Activated naive CD8-positive, alpha-beta T cell treated with anti-CD3 and anti-CD28 coated beads, Interleukin-2, amount 10 ng/mL, durations not matched to agents 7 days and 5 days (primary cell): ENCODE measurements around the gene IL11RA. TPM values are rescaled to one million over a fixed set of nuclear protein-coding genes. Genes with fewer than 3 reads are reported as not detected.

ENCODE experiments used
- ATAC-seq: fragments of 150-1000 bp; cut with Tn5 transposase; one replicate; pipeline ENCODE4 v1.10.0; 2021; ENCODE audit warnings: low read depth, moderate library complexity
- POLR2A ChIA-PET: fragments of 350-600 bp; sonication (Branson Sonifier 250); formaldehyde crosslinking; loops from one replicate; lab custom pipeline; 2021; ENCODE audit warnings: antibody characterized with exemption; lab: Charles Lee
- DNase-seq: peaks from one replicate; pipeline ENCODE4 v3.0.0; 2021
- H3K27ac Mint-ChIP-seq: one replicate; pipeline ENCODE4 v1.8.0; 2022; ENCODE audit warnings: mild to moderate bottlenecking, mixed read lengths
- H3K27me3 Mint-ChIP-seq: one replicate; pipeline ENCODE4 v1.8.0; 2022; ENCODE audit warnings: mild to moderate bottlenecking, moderate library complexity, mixed read lengths
- H3K36me3 Mint-ChIP-seq: one replicate; pipeline ENCODE4 v1.8.0; 2021; ENCODE audit warnings: mild to moderate bottlenecking, mixed read lengths
- H3K4me1 Mint-ChIP-seq: one replicate; pipeline ENCODE4 v1.8.0; 2021; ENCODE audit warnings: mixed read lengths
- H3K4me3 Mint-ChIP-seq: one replicate; pipeline ENCODE4 v1.8.0; 2022; ENCODE audit warnings: mild to moderate bottlenecking, moderate library complexity, mixed read lengths
- H3K9me3 Mint-ChIP-seq: one replicate; pipeline ENCODE4 v1.8.0; 2021; ENCODE audit warnings: mixed read lengths
- total RNA-seq, 2 experiments: library from RNA; stranded (reverse); gene quantifications; one replicate each; pipeline ENCODE4 v1.2.3, GENCODE V29; 2021

The IL11RA gene
- total RNA-seq = 10 to 100 TPM; 77.0 to 79.1 TPM

DNA sequence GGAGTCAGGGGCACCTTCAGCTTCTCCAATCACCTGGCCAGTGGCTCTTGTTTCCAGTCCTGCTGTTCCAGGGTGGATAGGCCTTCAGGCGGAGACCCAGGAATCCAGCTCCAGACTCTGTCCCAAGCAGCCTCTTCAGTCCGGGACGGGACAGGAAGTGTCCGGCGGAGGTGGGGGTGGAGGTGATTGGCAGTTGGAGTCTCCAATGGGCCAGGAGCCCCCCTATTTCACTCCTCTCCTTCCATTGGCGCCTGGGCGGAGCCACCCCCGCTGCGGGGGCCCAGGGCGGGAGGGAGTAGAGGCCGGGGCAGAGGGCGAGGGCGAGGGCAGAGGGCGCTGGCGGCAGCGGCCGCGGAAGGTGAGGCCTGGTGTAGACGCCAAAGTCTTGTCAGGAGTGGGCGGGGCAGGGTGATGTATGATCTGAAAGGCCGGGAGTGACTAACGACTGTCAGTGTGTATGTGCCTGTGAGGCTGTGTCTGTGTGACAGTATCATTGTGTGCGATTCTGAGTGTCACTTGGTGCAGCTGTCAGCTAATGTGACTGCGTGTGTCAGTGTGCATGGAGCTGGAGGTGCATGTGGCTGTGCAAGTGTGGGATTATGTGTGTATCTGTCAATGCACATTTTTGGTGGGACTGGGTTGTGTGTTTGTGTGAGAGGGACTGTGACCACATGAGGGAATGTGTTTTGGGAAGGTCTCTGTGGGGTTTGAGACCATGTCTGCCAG lies at the start of gene IL11RA:
IL11RA (plus strand) TSS at position 310 of the 726 bp plus-strand sequence. CDS start 3,033 bp downstream, outside the sequence.
- H3K27me3 Mint-ChIP-seq = no peaks in the 10 kb centered on the region
- ATAC-seq = peak; percentile 23
- H3K4me1 Mint-ChIP-seq = peaks cover 26% of the 10 kb centered on the region
- POLR2A ChIA-PET = interaction anchor here (1.1 to 1.8 kb wide), 3 partner anchors 10 to 14 kb away, joined by 4 to 9 read pairs (median 6); partner anchors contain the start of genes CCL27 and SIGMAR1
- H3K27ac Mint-ChIP-seq = peak within 1 kb of the TSS; percentile 25
- DNase-seq = no peak
- peaks cover 21% of the 10 kb centered on the region for H3K36me3 Mint-ChIP-seq
- H3K4me3 Mint-ChIP-seq = no peak within 1 kb of the TSS
- H3K9me3 Mint-ChIP-seq = no peaks in the 10 kb centered on the region

DNA sequence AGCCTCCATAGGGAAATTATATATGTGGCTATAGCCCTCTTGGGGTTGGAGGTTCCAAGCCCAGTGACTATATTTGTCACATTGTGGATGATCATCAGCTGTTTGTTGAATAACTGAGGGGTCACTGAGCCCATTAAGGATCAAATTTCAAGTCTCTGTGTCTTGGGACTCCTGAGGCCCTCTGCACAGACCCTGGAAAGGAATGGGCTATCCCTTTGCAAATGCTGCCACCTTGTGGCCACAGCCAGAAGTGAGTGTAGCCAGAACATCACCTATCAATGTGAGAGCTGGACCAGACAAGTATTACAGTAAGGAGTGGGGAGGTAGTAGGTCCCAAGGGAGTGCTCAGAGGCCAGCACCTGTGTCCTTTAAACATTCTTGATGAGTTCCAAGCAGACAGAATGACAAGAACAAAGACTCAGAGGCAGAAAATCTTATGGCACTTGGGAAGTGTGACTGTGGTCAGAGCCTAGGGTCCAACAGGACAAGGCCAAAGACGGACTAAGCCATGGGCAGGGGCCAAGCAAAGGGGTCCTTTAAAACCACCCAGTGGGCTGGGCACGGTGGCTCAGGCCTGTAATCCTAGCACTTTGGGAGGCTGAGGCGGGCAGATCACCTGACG lies 48.3 kb upstream of the IL11RA start:
- POLR2A ChIA-PET = no interaction called here
- Mint-ChIP-seq H3K9me3 (no peaks in the 10 kb centered on the region), H3K27me3 (peaks cover 4% of the 10 kb centered on the region), H3K36me3 (no peaks in the 10 kb centered on the region), H3K4me3 (no peak overlapping the region), H3K4me1 (no peaks in the 10 kb centered on the region), H3K27ac (no peak overlapping the region)
- ATAC-seq = peak; percentile 95
- peak; percentile 82 for DNase-seq

DNA sequence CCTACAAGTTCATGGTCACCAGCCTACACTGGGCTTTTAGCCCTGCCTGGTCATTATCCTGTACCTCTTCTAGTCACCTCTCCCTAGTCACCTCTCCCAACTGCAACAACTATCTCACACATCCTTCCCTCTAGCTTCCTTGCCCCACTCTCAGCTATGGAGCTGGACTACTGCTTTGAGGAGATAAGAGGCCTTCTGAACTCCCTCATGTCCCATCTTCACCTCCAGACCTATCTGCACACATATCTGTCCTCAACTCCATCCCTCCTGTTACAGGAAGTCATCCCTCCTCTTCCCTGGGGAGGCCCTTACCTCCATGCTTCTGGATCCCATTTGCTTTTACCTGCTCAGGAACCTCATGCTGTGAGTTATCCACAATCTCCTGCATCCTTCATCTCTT lies 45.8 kb upstream of the IL11RA start:
- no peak overlapping the region for H3K27ac Mint-ChIP-seq
- peaks cover 4% of the 10 kb centered on the region for H3K27me3 Mint-ChIP-seq
- peaks cover 2% of the 10 kb centered on the region for H3K4me1 Mint-ChIP-seq
- POLR2A ChIA-PET = no interaction called here
- H3K36me3 Mint-ChIP-seq = no peaks in the 10 kb centered on the region
- no peak for DNase-seq
- no peaks in the 10 kb centered on the region for H3K9me3 Mint-ChIP-seq
- H3K4me3 Mint-ChIP-seq = no peak overlapping the region
- ATAC-seq = no peak

DNA sequence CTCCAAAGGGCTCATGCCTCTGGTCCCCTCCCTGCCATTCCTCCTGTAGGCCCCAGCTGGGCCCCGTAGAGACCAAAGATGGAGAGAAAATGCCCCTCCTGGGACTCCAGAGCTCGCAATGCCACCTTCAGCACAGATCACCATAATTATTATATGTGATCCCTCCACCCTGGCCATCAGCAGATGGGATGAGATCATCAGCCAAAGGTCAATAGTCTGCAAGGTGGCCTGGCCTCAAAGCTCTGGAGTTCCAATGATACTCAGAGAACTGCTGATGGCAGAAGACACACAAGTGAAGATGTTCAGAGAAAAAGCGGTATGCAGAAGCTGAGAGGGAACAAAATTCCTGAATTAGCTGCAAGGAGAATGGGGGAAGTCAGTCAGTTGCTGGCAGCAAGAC lies 45.1 kb upstream of the IL11RA start:
- no peaks in the 10 kb centered on the region for H3K9me3 Mint-ChIP-seq
- peaks cover 4% of the 10 kb centered on the region for H3K27me3 Mint-ChIP-seq
- H3K4me1 Mint-ChIP-seq = peaks cover 4% of the 10 kb centered on the region
- no peak overlapping the region for H3K27ac Mint-ChIP-seq
- H3K36me3 Mint-ChIP-seq = no peaks in the 10 kb centered on the region
- POLR2A ChIA-PET = no interaction called here
- no peak overlapping the region for H3K4me3 Mint-ChIP-seq
- DNase-seq = no peak
- no peak for ATAC-seq

DNA sequence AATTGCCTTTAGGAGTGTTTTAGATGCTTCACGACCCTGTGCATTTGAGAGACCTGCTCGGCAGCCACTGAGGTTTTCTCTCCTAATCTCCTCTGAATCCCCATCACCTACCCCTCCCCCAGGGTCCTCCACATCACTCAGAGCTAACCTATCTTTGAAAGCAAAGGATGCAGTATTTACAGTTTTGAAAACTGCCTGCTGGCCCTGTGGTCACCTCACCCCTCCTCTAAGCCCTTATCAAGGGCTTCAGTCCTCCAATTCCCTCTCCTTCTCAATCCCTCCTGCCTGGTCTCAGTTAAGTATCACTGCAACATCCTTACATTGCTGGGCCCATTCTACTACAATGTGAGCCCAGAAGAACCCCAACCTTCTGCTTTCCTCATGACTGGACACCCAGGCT lies 44.7 kb upstream of the IL11RA start:
- DNase-seq (no peak), ATAC-seq (no peak)
- H3K27ac Mint-ChIP-seq = no peak overlapping the region
- no peaks in the 10 kb centered on the region for H3K9me3 Mint-ChIP-seq
- H3K4me3 Mint-ChIP-seq = no peak overlapping the region
- POLR2A ChIA-PET = no interaction called here
- no peaks in the 10 kb centered on the region for H3K36me3 Mint-ChIP-seq
- H3K4me1 Mint-ChIP-seq = peaks cover 6% of the 10 kb centered on the region
- H3K27me3 Mint-ChIP-seq = peaks cover 4% of the 10 kb centered on the region

DNA sequence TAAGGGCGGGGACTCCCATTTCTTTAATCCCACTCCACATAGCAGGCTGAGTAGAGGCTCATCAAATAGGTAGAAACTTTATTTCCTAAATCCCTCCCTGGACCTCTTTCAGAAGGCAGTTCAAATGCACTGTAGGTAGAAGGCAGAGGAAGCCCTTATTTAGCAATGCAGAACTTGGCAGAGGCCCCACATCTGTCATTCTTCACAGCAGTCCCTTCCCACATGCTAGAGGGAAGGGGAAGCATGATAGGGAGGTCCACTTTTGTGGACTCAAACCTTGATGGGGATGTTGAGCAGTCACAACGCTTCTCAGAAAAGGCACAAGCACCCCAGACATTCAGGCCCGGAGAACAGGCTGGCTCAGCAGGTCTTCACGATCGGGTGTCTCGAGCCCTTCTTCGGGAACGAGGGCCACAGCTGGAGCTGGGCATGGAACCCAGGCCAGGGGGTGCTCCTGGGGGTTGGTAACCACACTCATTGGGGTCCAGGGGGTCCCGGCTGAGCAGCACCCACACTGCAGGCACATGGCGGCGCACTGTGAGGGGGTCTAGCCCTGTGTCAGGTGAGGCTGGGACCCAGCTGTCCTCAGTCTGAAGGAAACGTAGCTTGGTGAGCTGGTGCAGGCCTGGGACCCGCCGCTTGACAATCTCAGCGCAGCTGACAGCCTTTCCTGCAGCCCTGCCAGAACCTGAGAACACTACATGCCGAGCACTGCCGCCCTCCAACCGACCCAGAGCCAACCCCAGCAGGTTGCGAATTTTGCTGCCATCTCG lies 41.4 kb upstream of the IL11RA start:
- Mint-ChIP-seq H3K4me3 (peak overlapping the region; percentile 94), H3K27ac (peak overlapping the region; percentile 92), H3K9me3 (no peaks in the 10 kb centered on the region), H3K36me3 (no peaks in the 10 kb centered on the region), H3K27me3 (no peaks in the 10 kb centered on the region), H3K4me1 (peaks cover 14% of the 10 kb centered on the region)
- DNase-seq (no peak), ATAC-seq (no peak)
- POLR2A ChIA-PET = interaction anchor here (3.2 to 8.0 kb wide), 2 partner anchors 10 to 25 kb away, joined by 20 to 75 read pairs; partner anchors contain the start of genes DCTN3 and SIGMAR1

DNA sequence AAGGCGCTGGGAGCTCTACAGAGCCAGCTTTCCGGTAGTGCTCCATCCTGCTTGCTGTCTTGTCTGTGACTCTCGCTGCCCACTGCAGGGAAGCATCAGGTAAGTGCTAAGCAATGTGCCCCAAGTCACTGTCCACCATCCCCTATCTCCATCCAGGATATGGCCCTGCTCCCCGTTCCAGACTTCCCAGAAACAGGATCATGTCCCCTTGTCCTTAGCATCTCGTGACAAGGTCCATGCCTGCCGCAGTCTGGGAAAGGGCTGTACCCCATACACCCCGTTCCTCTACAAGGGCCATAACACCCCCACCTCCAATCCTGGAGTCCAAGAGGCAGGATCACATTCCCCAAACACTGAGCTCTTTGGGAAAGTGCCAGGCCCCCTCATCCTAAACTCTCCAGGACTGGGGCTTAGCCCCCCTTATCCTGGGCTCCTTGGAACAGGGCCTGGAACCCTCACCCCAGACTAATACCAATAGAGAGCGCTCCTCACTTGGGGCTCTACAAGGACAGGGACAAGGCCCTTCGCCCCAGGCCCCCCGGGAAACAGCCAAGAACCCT lies 40.7 kb upstream of the IL11RA start:
- H3K27ac Mint-ChIP-seq = peak overlapping the region; percentile 92
- POLR2A ChIA-PET = interaction anchor here (1.2 to 8.0 kb wide), 5 partner anchors 9 to 153 kb away, joined by 3 to 75 read pairs (median 4); partner anchors contain the start of genes DCTN3, DNAI1, FAM219A and SIGMAR1
- H3K4me1 Mint-ChIP-seq = peaks cover 14% of the 10 kb centered on the region
- H3K36me3 Mint-ChIP-seq = peaks cover 2% of the 10 kb centered on the region
- H3K9me3 Mint-ChIP-seq = no peaks in the 10 kb centered on the region
- peak overlapping the region; percentile 94 for H3K4me3 Mint-ChIP-seq
- H3K27me3 Mint-ChIP-seq = no peaks in the 10 kb centered on the region
- DNase-seq (no peak), ATAC-seq (peak; percentile 7)

DNA sequence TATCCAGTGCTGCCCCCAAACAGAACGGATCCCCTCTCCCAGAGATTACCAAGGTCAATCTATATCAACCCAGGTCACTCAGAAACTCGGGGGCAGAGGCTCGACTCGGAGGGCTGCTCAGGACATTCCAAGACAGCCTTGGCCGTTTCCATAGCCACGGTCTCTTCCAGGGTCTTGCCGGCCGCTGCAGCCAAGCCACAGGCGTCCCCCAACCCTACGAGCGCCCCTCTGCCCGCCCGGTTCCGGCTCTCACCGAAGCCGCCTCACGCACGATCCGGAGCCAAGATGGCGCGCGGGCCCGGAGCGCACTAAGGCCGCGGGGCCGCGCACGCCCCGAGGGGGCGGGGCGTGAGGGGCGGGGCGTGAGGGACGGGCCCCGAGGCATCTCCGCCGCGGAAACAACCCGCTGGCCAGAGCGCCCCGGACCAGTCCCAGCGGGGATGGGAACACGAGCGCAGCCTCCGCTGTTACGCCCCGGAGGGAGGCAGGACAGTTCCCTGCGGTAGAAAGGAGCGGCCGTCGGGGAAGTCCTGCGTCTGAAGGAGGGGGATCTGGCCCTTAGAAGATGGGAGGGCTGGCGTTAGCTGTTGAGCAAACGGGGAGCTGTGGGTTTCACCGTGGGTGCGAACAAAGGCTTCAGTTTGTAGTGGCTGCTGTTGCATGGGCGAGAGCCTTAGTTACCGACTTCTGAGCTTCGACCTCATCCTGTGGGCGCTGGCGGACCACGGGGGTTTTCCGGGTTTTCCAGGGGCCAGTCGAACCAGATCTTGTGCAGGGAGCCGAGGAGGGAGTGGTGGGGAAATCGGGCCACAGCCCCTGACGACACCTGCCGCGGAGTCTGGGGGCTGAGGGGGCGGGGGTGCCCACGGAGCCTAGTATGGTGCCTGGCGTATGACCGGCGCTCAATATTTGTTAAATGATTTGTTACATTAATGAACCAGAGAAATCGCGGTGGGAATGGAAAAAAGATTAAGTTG lies 39.9 kb upstream of the IL11RA start, which contains the start of gene RPP25L:
RPP25L (minus strand) TSS at position 287 of the 977 bp plus-strand sequence. CDS start 801 bp downstream, outside the sequence.
- Mint-ChIP-seq H3K36me3 (peaks cover 8% of the 10 kb centered on the region), H3K4me3 (peak within 1 kb of the TSS; percentile 94), H3K27me3 (no peaks in the 10 kb centered on the region), H3K9me3 (no peaks in the 10 kb centered on the region), H3K4me1 (peaks cover 14% of the 10 kb centered on the region), H3K27ac (peak within 1 kb of the TSS; percentile 92)
- DNase-seq (peak; percentile 97), ATAC-seq (peak; percentile 92)
- POLR2A ChIA-PET = interaction anchor here (0.8 to 8.0 kb wide), 6 partner anchors 8 to 154 kb away, joined by 3 to 75 read pairs (median 4); partner anchors contain the start of genes DCTN3, DNAI1, FAM219A and SIGMAR1

DNA sequence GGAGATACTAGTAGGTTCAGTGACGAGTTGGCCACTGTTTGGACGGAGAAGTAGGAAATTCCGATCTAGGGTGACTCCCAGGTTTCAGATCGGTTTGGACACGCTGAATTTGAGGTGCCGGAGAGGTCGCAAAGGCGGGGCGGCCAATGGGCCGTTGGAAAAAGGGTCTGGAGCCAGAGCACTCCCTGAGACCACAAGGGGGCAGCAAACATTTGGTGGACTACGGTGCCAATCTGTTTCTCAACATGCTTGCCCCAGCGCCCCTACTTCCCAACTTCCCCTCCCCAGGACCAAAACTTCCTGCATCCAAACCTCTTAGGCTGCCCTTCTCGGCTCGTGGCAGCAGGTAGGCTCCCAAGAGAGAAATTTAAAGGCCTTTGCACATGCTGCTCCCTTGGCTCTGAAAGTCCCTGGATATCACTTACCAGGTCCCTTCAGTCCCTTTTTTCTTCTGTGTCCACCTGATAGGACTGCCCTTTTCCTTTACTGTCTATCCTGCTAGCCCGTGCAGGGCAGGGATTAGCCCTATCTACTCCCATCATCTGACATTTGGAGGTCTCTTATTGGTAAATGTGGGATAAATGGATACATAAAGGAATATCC lies 39.1 kb upstream of the IL11RA start:
- H3K27ac Mint-ChIP-seq = peak overlapping the region; percentile 92
- H3K4me1 Mint-ChIP-seq = peaks cover 14% of the 10 kb centered on the region
- H3K4me3 Mint-ChIP-seq = peak overlapping the region; percentile 94
- ATAC-seq = peak; percentile 23
- H3K36me3 Mint-ChIP-seq = peaks cover 8% of the 10 kb centered on the region
- H3K27me3 Mint-ChIP-seq = no peaks in the 10 kb centered on the region
- POLR2A ChIA-PET = interaction anchor here (0.8 to 8.0 kb wide), 4 partner anchors 7 to 32 kb away, joined by 4 to 75 read pairs (median 12); partner anchors contain the start of genes DCTN3 and SIGMAR1
- H3K9me3 Mint-ChIP-seq = no peaks in the 10 kb centered on the region
- DNase-seq = peak; percentile 69

DNA sequence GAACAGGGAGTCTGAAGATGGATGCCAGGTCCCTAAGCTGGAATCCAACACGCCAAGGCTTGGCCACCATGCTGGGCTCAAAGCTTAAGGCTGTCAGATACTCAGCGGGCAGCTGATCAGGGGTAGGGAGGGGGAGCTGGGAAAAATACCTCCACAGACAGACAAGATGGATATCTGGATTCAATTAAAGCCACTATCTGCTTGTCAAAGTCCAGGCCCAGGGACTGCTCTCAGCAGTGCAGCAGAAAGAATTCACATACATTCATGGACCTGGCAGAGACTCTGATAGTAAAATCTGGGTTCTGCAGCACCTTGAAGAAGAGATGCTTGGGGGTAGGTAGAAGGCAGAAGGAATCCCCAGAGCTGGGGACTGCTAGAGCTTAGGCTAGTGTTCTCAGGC lies 36.9 kb upstream of the IL11RA start:
- Mint-ChIP-seq H3K27me3 (no peaks in the 10 kb centered on the region), H3K4me1 (peaks cover 22% of the 10 kb centered on the region), H3K4me3 (no peak overlapping the region), H3K9me3 (no peaks in the 10 kb centered on the region), H3K27ac (no peak overlapping the region), H3K36me3 (peaks cover 8% of the 10 kb centered on the region)
- POLR2A ChIA-PET = interaction anchor here (0.7 to 8.0 kb wide), 3 partner anchors 21 to 31 kb away, joined by 3 to 75 read pairs (median 3); partner anchors contain the start of genes GALT and SIGMAR1
- DNase-seq (no peak), ATAC-seq (no peak)
